Left hindlimb (tissue), 1 donor: ENCODE measurements around the gene ITPA.

Experiments used
- DNase-seq: peaks from one replicate; pipeline ENCODE4 v3.0.0-alpha.2; 2018

The ITPA gene

GRCh38 chr20:3229798-3230197, 20.5 kb downstream of the ITPA start:
- peak; percentile 18 for DNase-seq

- DNase-seq, result no peak
These were observed 21.8 kb downstream of the ITPA start for GRCh38 chr20:3231116-3231515.

- no peak for DNase-seq
These were observed 22.7 kb downstream of the ITPA start for GRCh38 chr20:3231889-3232588.

- DNase-seq, result peak; percentile 24
These were observed 24.1 kb downstream of the ITPA start for GRCh38 chr20:3233131-3233990.

GRCh38 chr20:3233991-3234498, 24.7 kb downstream of the ITPA start:
- DNase-seq, result peak; percentile 21

- peak; percentile 16 for DNase-seq
These were observed 26.5 kb downstream of the ITPA start for GRCh38 chr20:3235666-3236324.

GRCh38 chr20:3237011-3237957, 28.0 kb downstream of the ITPA start:
- DNase-seq, result peak; percentile 34

GRCh38 chr20:3237958-3238615, 28.8 kb downstream of the ITPA start:
- DNase-seq, result peak; percentile 34

- peak; percentile 42 for DNase-seq
These were observed 29.3 kb downstream of the ITPA start for GRCh38 chr20:3238616-3239025.

GRCh38 chr20:3239026-3239866, 29.9 kb downstream of the ITPA start, which contains the start of gene SLC4A11:
SLC4A11 (minus strand) TSS chr20:3239190; CDS start chr20:3239137, 53 bp downstream.
- DNase-seq, result peak; percentile 45

GRCh38 chr20:3239867-3240775, 30.8 kb downstream of the ITPA start:
- peak; percentile 21 for DNase-seq

GRCh38 chr20:3240776-3241363, 31.6 kb downstream of the ITPA start:
- DNase-seq, result peak; percentile 15

- no peak for DNase-seq
These were observed 32.9 kb downstream of the ITPA start for GRCh38 chr20:3242172-3242692.

- peak; percentile 26 for DNase-seq
These were observed 34.5 kb downstream of the ITPA start for GRCh38 chr20:3243718-3244358.

- peak; percentile 26 for DNase-seq
These were observed 35.3 kb downstream of the ITPA start for GRCh38 chr20:3244613-3245012.

- no peak for DNase-seq
These were observed 35.9 kb downstream of the ITPA start for GRCh38 chr20:3245156-3245555.

GRCh38 chr20:3245711-3246110, 36.4 kb downstream of the ITPA start:
- no peak for DNase-seq

- DNase-seq, result no peak
These were observed 37.4 kb downstream of the ITPA start for GRCh38 chr20:3246682-3247081.
